HG03095 (cell line): ENCODE results near the gene MRPL44.

ENCODE experiments used
- ATAC-seq: cut with Tn5 transposase; IDR thresholded peaks from one replicate; pipeline ENCODE4 v1.9.1; 2021; ENCODE audit warnings: moderate library complexity; ENCODE audit not compliant: unreplicated experiment

Gene MRPL44

DNA sequence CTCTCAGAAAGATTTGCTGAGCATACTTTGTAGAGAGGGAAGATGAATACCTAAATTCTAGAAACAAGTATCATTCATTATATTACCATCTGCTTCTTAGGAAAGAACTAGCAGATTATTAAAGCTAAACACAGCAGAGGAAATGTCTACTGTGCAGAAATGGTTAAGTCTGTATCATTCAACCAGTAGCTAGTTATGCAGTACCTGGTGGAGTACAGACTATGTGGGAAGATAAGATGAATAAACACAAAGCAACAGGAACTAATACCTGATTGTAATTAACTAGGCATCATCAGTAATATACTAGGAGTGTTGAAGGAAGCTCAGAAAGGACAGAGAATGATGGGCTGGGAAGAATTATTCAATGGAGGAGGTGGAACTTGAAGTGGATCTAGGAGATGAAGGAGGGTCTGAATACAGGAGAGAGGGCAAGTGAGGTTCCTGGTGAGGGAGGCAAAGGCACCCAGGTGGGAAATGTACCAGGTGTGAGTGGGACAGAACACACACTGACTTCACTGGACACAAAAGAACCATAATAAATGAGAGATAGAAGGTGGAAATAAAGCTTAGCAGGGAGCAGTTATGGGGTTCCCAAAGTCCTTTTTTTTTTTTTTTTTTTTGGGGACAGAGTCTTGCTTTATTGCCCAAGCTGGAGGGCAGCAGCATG is 21.7 kb upstream of the MRPL44 start:
- no peak for ATAC-seq

DNA sequence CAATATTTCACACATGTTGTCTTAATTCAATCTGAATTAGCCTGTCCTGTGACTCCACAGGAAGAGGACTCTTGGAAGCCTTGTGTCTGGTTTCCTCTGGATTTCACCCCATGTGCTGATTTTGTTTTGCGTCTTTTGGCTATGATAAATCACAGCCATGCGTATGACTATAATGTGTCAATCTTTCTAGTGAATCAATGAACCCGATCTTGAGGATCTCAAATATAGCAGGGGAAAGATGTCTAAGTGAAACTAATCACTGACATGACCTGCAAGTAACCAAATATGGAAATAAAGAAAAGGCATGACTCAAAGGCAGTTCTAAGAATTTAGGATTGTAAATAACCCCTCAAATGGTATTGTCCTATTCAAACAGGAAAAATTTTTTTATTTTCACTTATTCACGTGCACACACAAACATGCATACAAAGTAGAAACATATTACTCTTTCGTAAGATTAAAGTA is 20.4 kb upstream of the MRPL44 start:
- no peak for ATAC-seq

DNA sequence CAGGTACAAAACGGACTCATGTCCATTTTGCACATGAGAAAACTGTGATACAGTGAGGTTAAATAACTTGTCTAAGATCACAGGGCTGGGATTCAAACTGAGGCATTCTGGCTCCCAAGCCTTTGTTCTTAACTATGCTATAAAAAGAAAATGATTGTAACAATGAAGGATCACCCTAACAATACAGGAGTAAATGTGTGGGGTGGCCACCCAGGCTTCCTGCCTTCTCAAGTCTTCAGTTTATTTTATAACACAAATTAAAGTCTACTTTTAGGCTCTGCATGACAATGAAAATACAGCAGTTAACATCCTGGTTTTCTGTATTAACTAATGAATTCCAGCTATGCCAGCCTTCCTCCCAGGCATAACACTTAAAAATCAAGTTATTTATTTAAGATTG is 19.7 kb upstream of the MRPL44 start:
- ATAC-seq, result no peak

DNA sequence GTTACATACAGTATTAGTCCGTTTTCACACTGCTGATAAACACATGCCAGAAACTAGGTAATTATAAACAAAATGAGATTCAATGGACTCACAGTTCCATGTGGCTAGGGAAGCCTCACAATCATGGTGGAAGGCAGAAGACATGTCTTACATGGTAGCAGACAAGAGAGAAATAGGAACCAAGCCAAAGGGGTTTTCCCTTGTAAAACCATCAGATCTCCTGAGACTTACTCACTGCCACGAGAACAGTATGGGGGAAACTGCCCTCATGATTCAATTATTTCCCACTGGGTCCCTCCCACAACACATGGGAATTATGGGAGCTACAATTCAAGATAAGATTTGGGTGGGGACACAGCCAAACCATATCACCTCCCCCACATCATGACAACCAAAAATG is 17.8 kb upstream of the MRPL44 start:
- ATAC-seq, result peak; percentile 39

- ATAC-seq, result peak; percentile 45
These were observed 15.5 kb upstream of the MRPL44 start for GRCh38 chr2:223941579-223942277.

DNA sequence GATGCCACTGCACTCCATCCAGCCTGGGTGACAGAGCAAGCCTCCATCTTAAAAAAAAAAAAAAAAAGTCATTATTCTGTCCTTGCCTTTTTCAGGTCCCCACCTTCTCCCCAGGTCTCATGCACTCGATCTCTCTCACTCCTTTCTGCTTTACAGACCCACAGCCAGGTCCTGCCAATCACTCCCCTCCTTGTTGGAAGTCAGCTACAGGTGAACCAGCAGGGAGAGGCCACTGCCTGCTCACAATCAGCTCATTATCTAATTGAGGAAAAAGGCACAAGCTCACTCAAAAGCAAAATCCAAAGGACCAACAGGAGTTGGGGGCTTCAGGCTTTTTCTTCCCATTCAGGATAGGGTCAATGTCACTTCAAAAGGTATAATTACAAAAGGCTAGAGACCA is 14.1 kb upstream of the MRPL44 start:
- ATAC-seq, result no peak

DNA sequence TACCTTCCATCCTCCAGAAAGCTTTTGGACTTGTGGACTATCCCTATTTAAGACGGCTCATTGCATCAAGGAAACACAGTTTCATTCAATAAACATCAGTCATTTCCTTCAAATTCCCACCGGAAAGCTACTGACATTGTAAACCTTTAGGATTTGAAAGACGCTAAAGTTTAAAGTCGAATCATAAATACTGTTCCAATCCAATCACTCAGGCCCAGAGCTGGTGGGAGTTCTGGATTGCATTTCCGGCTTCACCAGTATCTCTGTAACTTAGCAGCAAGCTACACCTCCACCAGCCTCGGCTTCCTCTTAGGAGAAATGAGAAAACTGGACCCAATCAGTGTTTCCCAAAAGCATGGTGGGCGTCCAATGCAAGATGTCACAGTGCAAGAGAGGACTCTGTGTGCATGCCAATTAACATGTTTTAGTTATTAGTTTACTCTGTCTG is 13.7 kb upstream of the MRPL44 start:
- ATAC-seq, result no peak

- ATAC-seq, result no peak
These were observed 13.0 kb upstream of the MRPL44 start for GRCh38 chr2:223944166-223944702.

GRCh38 chr2:223944703-223945531 is 12.3 kb upstream of the MRPL44 start, which contains the start of gene WDFY1:
Gene WDFY1, minus strand, starts transcription at chr2:223945335. Its CDS starts 51 bp downstream, at chr2:223945284.
- ATAC-seq, result peak; percentile 78

- no peak for ATAC-seq
These were observed 11.5 kb upstream of the MRPL44 start for GRCh38 chr2:223945755-223946154.

GRCh38 chr2:223947711-223948205 is 9.5 kb upstream of the MRPL44 start:
- ATAC-seq, result no peak

DNA sequence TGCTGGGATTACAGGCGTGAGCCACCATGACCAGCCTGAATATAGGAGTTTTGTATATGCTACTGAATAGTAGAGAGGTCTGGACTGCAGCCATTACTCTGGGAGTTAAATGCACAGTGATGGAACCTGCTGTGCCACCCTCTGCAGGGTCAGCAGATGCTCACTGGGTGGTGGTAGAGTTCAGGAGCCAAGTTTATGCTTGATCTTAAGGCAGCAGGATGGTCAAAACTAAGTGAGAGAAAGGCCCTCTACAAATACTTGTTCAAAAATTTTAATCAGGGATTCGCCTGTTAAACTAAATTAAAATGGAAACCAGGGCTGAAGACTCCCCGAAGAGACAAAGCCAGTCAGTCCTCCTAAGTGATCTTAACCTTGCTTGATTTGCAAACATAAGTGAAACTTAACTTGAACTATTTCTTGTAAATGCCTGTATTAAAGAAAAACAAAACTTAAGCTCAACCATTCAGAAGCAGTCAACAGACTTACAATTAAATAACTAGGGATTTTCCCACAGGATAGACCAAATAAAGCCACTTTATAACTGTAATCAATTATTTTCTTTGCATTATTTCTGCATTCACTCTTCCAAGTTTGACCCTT is 7.9 kb upstream of the MRPL44 start:
- no peak for ATAC-seq

DNA sequence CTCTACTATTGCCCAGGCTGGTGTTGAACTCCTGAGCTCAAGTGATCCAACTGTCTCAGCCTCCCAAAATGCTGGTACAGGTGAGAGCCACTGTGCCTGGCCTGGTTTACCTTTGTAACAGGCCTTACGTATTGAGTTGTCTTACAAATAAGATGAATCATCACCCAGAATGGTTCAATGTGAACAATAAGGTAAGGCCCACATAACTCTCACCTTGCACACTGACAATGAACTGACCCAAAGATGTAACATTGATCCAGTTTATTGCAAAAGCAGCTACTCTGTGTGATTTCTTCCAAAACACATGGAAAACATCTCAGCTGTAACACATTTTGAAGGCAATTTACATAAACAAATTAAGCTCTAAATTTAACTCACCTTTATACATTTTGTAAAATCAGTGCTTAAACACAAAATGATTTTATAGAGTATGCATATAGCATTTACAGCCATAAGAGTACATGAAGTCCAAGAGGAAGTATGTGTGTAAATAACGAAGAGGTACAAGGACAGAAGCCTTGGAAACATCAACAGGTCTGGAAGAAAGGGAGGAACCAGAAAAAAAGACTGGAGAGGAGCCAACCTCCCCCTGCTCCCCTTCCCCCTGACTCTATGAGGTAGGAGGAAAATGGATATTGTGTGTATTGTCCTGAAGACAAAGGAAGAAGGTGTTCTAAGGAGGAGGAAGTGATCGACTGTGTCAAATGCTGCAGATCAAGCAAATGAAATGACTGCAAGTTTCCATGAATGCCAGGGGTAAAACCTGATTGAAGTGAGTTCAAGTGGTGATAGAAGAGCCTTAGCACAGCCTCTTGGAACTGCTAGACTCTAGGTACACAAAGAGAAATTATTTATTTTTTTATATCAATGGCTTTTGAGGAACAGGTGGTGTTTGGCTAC is 6.6 kb upstream of the MRPL44 start:
- ATAC-seq, result no peak

DNA sequence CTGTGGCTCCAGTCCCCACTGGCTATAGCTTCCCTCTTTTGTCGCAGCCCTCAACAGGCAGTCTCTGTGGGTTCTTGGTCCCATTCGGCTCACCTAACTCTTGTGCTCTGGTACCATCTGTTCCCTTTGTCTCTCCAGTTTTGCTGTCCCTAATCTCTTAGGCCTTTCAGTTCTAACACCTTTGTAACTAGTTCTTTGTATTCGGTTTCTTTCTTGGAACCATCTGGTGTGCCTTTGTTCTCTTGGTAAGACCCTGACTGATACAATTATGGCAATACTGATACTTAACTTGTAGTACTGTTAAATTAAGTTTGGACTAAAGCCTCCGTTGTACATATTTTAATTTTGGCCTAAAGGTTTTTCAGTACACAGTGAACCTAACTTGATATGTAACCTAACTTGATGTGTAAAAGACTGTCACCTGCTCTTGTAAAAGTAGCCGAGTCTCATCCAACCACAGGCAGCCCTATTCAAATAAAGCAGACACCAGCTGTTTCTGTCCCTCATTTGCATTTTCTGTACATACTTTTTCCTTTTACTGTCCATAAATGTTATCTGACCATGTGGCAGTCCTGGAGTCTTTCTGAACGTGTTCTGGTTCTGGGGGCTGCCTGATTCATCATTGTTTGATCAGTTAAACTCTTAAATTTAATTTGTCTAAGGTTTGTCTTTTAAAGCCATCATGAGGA is 4.8 kb upstream of the MRPL44 start:
- peak; percentile 56 for ATAC-seq

- no peak for ATAC-seq
These were observed 2.9 kb upstream of the MRPL44 start for GRCh38 chr2:223954401-223954800.

- no peak for ATAC-seq
These were observed 963 bp upstream of the MRPL44 start for GRCh38 chr2:223956300-223956699.

- ATAC-seq, result no peak
These were observed 2.4 kb downstream of the MRPL44 start for GRCh38 chr2:223959688-223960087.

GRCh38 chr2:223967981-223968380 is 10.7 kb downstream of the MRPL44 start:
- no peak for ATAC-seq

GRCh38 chr2:223969315-223969714 is 12.1 kb downstream of the MRPL44 start:
- ATAC-seq, result no peak
